ENCODE data around the gene TTC28. TPM values are rescaled to one million over a fixed set of nuclear protein-coding genes. Genes with fewer than 3 reads are reported as not detected.
"Not testable (repeated sequence)": the region's sequence is repeated elsewhere in the genome, so short reads cannot be mapped to it uniquely, and the experiment has no call there.

The TTC28 gene
- total RNA-seq, 4 donors from 2014 or later, result 49.8 to 99.7 (median 79.7) TPM

DNA sequence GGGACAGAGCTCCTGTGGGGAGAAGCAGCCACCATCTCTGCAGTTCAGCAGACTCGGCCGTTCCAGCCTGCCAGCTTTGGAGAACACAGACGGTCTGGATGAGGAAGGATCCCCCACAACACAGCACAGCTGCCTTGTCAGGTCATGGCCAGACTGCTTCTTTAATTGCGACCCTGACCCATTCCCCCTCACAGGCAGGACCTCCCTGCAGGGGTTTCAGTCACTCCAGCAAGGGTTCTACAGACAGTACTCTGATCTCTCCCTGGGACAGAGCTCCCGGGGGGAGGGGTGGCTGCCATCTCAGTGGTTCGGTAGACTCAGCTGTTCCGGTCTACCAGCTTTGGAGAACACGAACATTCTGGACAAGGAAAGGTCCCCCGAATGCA, 173.5 kb downstream of the TTC28 start:
- H3K27me3 ChIP-seq, result no peaks in the 10 kb centered on the region
- DNase-seq, result peak; percentile 69 to 73
- TF ChIP-seq POLR2A (IDR thresholded peaks at IDR 0.05), result no peak
- TF ChIP-seq CTCF (IDR thresholded peaks at IDR 0.05), result no peak
- intact Hi-C loops (cut with DNase I), result no loop called here
- H3K27ac ChIP-seq, result peak overlapping the region; percentile 81 to 87 (median 81)
- no peak overlapping the region for H3K4me3 ChIP-seq (replicated peaks in 1 of 3)
- no peaks in the 10 kb centered on the region for H3K36me3 ChIP-seq
- peaks cover 25 to 26% of the 10 kb centered on the region in 2 donors for H3K4me1 ChIP-seq
- 42 to 50% methylated on average over 6 to 9 of the region's 9 CpGs for WGBS, 2 donors
- H3K9me3 ChIP-seq, result no peaks in the 10 kb centered on the region

DNA sequence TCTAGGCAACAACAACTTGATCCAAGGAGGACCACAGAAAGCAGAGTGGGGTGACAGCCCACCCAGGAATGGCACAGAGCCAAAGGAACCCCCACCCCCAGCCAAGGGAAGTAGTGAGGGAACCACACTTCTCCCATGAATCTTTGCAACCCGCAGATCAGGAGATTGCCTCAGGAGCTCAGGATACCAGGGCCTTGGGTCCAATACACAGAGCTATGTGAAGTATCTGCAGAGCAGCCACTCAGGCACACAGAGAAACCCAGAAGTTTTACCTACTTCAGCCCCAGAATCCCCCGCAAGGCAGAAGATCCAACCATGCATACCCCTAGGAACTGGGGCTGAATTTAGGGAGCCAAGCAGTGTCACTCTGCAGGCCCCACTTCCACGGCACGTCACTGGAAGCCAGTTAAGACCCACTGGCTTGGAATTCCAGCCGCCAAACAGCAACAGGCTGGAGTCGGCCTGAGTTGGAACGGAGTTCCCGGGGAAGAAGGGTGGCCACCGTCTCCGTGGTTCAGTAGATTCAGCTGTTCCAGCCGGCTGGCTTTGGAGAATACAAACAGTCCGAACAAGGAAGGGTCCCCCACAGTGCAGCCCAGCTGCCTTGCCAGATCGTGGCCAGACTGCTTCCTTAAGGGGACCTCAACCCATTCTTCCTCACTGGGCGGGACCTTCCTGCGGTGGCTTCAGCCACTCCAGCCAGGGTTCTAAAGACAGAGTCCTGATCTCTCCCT, 174.1 kb downstream of the TTC28 start:
- 28 to 35% methylated on average over 9 to 14 of the region's 15 CpGs for WGBS, 2 donors
- intact Hi-C loops (cut with DNase I), result no loop called here
- Histone ChIP-seq H3K27me3 (no peaks in the 10 kb centered on the region), H3K36me3 (no peaks in the 10 kb centered on the region), H3K27ac (peak overlapping the region; percentile 81 to 87 (median 81)), H3K4me3 (replicated peaks in 1 of 3) (no peak overlapping the region), H3K9me3 (no peaks in the 10 kb centered on the region), H3K4me1 (peaks cover 25 to 26% of the 10 kb centered on the region in 2 donors)
- DNase-seq, result peak; percentile 87 to 90
- TF ChIP-seq CTCF (IDR thresholded peaks at IDR 0.05) (no peak), POLR2A (IDR thresholded peaks at IDR 0.05) (peak in 1 of 2 donors; percentile 48)

DNA sequence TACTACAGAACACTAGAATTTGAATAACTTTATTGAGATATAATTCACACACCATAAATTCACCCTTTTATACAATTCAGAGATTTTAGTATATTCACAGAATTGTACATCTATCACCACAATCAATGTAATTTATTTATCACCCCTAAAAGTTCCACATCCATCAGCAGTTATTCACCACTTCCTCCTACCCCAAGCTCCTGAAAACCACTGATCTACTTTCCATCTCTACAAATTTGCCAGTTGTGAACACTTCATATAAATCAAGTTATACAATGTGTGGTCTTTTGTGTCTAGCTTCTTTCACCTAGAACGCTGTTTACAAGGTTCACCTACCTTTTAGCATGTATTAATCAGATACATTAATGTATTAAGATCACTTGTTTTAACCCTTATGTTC, 179.6 kb downstream of the TTC28 start:
- WGBS, 2 donors, result 90 to 95% methylated on average over 1 of the region's 1 CpG
- TF ChIP-seq CTCF (IDR thresholded peaks at IDR 0.05) (no peak), POLR2A (IDR thresholded peaks at IDR 0.05) (no peak)
- no peaks in the 10 kb centered on the region for H3K27me3 ChIP-seq

DNA sequence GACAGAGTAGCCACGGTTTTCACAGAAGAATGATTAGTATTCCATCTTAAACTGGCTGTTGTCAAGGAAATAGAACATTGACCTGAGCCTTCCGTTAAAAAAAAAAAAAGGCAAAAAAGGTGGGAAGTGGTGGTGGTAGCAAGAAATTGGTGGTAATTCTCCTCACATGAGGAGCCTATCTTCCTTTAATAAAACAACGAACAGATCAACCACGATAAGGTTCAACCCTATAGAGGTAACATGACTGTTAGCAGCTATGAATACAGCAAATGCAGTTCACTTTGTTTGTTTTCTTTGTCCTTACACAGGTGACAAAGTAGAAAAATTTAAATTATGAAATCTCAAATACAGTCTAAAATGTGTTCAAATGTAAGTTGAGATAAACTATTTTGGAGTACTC, 181.6 kb downstream of the TTC28 start:
- intact Hi-C loops (cut with DNase I), result no loop called here
- Histone ChIP-seq H3K9me3 (no peaks in the 10 kb centered on the region), H3K27ac (no peak overlapping the region), H3K27me3 (no peaks in the 10 kb centered on the region), H3K4me3 (replicated peaks in 1 of 3) (no peak overlapping the region), H3K4me1 (no peaks in the 10 kb centered on the region), H3K36me3 (no peaks in the 10 kb centered on the region)
- no peak for DNase-seq
- TF ChIP-seq CTCF (IDR thresholded peaks at IDR 0.05) (no peak), POLR2A (IDR thresholded peaks at IDR 0.05) (no peak)
- 84 to 85% methylated on average over 4 of the region's 4 CpGs for WGBS, 2 donors

More for the DNA sequence above, 179.6 kb downstream of the TTC28 start:
- Histone ChIP-seq H3K4me3 (replicated peaks in 1 of 3) (no peak overlapping the region), H3K9me3 (no peaks in the 10 kb centered on the region), H3K27ac (no peak overlapping the region), H3K4me1 (peaks cover 7 to 10% of the 10 kb centered on the region in 2 donors), H3K36me3 (no peaks in the 10 kb centered on the region)
- no peak for DNase-seq
- intact Hi-C loops (cut with DNase I), result no loop called here

GRCh38 chr22:28497188-28497587, 182.5 kb downstream of the TTC28 start:
- Histone ChIP-seq H3K36me3 (no peaks in the 10 kb centered on the region), H3K27me3 (no peaks in the 10 kb centered on the region), H3K27ac (no peak overlapping the region), H3K9me3 (no peaks in the 10 kb centered on the region), H3K4me3 (replicated peaks in 1 of 3) (no peak overlapping the region), H3K4me1 (no peaks in the 10 kb centered on the region)
- no peak for DNase-seq
- intact Hi-C loops (cut with DNase I), result no loop called here
- TF ChIP-seq CTCF (IDR thresholded peaks at IDR 0.05), result no peak
- TF ChIP-seq POLR2A (IDR thresholded peaks at IDR 0.05), result no peak
- 89 to 96% methylated on average over 2 of the region's 2 CpGs for WGBS, 2 donors

DNA sequence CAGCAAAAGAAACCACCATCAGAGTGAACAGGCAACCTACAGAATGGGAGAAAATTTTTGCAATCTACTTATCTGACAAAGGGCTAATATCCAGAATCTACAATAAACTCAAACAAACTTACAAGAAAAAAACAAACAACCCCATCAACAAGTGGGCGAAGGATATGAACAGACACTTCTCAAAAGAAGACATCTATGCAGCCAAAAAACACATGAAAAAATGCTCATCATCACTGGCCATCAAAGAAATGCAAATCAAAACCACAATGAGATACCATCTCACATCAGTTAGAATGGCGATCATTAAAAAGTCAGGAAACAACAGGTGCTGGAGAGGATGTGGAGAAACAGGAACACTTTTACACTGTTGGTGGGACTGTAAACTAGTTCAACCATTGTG, 188.4 kb downstream of the TTC28 start:
- intact Hi-C loops (cut with DNase I); H3K36me3 ChIP-seq; H3K27ac ChIP-seq; H3K4me1 ChIP-seq; H3K27me3 ChIP-seq; H3K9me3 ChIP-seq; DNase-seq; H3K4me3 ChIP-seq (replicated peaks in 1 of 3): not testable (repeated sequence)
- WGBS, 2 donors, result 100% methylated on average over 1 to 2 of the region's 2 CpGs

Data from thyroid gland (tissue), 4 donors.